ENCODE data around the gene CFAP74.

DNA sequence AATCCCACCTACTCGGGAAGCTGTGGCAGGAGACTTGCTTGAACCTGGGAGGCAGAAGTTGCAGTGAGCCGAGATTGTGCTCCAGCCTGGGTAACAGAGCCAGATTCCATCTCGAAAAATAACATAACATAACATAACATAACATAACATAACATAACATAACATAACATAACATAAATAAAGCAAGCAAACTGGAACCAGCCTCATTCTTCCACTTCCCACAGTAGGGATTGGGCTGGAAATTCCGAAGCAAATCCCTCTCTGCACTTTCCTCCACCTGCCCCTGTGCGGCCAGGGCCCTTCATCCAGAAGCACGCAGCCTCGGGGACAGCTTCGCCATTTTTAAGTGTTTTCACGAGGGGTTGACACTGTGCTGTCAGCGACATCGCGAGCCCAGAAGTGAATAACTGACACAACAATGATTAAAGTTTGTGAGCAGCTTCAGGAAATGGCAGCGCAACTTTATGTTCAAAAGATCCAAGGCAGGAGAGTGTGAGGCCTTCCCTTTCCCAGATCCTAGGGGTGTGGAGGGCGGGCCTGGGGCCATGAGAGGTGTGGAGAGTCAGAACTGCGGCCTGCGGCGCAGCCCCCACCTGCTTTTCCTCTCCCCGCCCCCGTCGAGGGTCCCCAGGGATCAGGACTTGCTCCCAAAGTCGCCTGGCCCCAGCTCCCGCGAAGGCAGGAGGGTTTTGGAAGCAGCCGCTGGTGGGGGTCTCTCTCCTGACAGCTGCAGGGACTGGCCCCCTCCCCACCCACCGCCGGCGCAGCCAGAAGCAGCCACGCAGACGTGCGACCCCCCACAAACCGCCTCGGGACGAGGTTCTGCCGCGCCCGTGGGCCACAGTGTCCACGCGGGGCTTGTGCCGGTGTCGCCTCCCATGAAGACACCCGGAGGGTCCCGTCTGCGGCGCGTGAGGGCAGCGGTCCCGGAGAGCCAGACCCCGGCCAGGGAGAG is 14.9 kb upstream of the CFAP74 start:
- TF ChIP-seq ZNF777 (tag by site-specific recombination; IDR thresholded peaks at IDR 0.05; ENCODE audit: borderline replicate concordance) (no peak), YY1 (tag by site-specific recombination; IDR thresholded peaks at IDR 0.05) (no peak), ZNF426 (tag by site-specific recombination; IDR thresholded peaks at IDR 0.05) (no peak), ZNF623 (tag by site-specific recombination; IDR thresholded peaks at IDR 0.05) (no peak), OVOL3 (tag by site-specific recombination; IDR thresholded peaks at IDR 0.05) (no peak), ZNF747 (tag by site-specific recombination; IDR thresholded peaks at IDR 0.05) (no peak)
- TF ChIP-seq, protein P1, sequence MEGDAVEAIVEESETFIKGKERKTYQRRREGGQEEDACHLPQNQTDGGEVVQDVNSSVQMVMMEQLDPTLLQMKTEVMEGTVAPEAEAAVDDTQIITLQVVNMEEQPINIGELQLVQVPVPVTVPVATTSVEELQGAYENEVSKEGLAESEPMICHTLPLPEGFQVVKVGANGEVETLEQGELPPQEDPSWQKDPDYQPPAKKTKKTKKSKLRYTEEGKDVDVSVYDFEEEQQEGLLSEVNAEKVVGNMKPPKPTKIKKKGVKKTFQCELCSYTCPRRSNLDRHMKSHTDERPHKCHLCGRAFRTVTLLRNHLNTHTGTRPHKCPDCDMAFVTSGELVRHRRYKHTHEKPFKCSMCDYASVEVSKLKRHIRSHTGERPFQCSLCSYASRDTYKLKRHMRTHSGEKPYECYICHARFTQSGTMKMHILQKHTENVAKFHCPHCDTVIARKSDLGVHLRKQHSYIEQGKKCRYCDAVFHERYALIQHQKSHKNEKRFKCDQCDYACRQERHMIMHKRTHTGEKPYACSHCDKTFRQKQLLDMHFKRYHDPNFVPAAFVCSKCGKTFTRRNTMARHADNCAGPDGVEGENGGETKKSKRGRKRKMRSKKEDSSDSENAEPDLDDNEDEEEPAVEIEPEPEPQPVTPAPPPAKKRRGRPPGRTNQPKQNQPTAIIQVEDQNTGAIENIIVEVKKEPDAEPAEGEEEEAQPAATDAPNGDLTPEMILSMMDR (tag by site-specific recombination; IDR thresholded peaks at IDR 0.05) = no peak
- TF ChIP-seq, protein P2, sequence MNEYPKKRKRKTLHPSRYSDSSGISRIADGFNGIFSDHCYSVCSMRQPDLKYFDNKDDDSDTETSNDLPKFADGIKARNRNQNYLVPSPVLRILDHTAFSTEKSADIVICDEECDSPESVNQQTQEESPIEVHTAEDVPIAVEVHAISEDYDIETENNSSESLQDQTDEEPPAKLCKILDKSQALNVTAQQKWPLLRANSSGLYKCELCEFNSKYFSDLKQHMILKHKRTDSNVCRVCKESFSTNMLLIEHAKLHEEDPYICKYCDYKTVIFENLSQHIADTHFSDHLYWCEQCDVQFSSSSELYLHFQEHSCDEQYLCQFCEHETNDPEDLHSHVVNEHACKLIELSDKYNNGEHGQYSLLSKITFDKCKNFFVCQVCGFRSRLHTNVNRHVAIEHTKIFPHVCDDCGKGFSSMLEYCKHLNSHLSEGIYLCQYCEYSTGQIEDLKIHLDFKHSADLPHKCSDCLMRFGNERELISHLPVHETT (tag by site-specific recombination; IDR thresholded peaks at IDR 0.05) = no peak
- TF ChIP-seq, protein P3, sequence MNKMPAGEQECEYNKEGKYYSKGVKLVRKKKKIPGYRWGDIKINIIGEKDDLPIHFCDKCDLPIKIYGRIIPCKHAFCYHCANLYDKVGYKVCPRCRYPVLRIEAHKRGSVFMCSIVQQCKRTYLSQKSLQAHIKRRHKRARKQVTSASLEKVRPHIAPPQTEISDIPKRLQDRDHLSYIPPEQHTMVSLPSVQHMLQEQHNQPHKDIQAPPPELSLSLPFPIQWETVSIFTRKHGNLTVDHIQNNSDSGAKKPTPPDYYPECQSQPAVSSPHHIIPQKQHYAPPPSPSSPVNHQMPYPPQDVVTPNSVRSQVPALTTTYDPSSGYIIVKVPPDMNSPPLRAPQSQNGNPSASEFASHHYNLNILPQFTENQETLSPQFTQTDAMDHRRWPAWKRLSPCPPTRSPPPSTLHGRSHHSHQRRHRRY (tag by site-specific recombination; IDR thresholded peaks at IDR 0.05) = no peak
